Stimulated activated CD4-positive, alpha-beta T cell treated with anti-CD3 and anti-CD28 coated beads, Interleukin-12 subunit alpha, Interleukin-12 subunit beta, amount 100 ng/mL, for 4 hours (primary cell): ENCODE measurements around the gene RYR1.
"Not testable (repeated sequence)": the region's sequence is repeated elsewhere in the genome, so short reads cannot be mapped to it uniquely, and the experiment has no call there.

Source experiments
- DNase-seq: peaks from one replicate; pipeline ENCODE4 v3.0.0-alpha.2; 2020

RYR1 gene

GRCh38 chr19:38463365-38463764, 29.9 kb downstream of the RYR1 start:
- DNase-seq, result no peak

GRCh38 chr19:38464421-38465082, 31.1 kb downstream of the RYR1 start:
- no peak for DNase-seq

GRCh38 chr19:38466050-38466449, 32.6 kb downstream of the RYR1 start:
- no peak for DNase-seq

DNA sequence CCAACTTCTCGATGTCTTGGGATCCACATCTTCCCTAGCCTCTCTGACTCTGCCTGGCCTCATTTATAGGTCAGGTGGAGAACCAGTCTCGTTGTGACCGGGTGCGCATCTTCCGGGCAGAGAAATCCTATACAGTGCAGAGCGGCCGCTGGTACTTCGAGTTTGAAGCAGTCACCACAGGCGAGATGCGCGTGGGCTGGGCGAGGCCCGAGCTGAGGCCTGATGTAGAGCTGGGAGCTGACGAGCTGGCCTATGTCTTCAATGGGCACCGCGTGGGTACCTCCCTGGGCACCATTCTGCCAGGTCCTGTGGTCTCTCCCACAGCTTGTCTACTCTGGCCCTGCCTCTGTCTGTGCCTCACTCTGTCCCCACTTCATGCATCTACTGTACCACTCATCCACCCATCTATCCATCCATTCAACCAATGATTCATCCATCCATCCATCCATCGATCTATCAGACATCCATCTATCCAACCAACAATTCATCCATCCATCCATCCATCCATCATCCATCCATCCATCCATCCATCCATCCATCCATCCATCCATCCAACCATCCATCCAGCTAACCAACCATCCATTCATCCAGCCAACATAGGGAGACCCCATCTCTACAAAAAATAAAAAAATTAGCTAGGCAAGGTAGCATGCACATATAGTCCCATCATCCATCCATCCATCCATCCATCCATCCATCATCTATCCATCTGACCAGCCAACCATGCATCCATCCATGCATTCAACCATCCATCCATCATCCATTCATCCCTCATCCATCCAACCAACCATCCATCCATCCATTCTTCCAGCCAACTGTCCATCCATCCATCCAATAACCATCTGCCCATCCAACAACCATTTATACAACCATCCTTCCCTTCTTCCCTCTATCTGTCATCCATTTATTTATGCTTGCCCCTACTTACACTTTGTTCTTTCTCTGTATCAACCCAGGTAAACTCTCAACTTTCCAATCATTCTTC, 34.3 kb downstream of the RYR1 start:
- DNase-seq, result no peak

DNA sequence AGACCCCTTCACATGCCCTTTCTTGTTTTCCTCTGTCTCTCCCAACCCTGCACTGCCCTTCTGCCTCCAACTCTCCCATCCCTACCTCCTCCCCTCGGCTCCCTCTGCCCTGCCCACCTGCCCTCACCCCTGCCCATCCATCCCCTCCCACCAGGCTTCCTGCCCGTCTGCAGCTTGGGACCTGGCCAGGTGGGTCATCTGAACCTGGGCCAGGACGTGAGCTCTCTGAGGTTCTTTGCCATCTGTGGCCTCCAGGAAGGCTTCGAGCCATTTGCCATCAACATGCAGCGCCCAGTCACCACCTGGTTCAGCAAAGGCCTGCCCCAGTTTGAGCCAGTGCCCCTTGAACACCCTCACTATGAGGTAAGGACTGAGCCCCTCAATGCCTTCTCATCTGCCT, 35.7 kb downstream of the RYR1 start:
- DNase-seq, result no peak

- no peak for DNase-seq
Measured at GRCh38 chr19:38470788-38471480, 37.4 kb downstream of the RYR1 start.

DNA sequence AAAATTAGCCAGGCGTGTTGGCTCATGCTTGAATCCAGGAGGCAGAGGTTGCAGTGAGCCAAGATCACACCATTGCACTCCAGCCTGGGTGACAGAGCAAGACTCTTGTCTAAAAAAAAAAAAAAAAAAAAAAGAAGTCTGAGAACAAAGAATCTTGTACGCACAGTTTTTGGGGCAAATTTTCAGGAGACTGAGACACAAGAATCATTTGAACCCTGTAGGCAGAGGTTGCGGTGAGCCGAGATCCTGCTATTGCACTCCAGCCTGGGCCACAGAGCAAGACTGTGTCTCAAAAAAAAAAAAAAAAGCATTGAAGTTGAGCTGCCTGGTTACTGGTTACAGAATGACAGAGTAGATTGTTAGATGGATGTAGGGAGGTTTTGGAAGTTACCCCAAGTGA, 39.2 kb downstream of the RYR1 start:
- DNase-seq, result not testable (repeated sequence)

DNA sequence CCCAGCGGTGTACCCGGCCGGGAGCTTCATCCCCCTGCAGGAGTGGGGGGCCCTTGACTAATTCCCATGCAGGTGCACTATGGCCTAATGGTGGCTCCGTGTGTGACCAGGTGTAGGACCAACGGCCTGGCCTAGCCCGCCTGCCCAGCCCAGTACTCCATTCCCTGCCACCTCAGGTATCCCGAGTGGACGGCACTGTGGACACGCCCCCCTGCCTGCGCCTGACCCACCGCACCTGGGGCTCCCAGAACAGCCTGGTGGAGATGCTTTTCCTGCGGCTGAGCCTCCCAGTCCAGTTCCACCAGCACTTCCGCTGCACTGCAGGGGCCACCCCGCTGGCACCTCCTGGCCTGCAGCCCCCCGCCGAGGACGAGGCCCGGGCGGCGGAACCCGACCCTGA, 39.7 kb downstream of the RYR1 start:
- DNase-seq, result no peak

DNA sequence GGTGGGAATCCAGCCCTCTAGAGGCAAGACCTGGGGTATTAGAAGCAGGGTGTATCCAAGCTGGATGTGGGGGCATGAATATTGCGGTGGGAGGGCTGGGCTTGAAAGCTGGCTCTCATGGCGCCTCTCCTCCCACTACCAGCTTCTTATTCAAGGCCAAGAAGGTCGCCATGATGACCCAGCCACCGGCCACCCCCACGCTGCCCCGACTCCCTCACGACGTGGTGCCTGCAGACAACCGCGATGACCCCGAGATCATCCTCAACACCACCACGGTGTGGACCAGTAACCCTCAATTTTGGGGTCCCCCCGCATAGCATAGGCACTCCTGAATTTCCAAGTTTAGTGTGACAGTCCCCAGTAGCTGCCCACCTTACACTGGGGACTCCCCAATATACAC, 41.7 kb downstream of the RYR1 start:
- no peak for DNase-seq

- no peak for DNase-seq
Measured at GRCh38 chr19:38478273-38478971, 44.9 kb downstream of the RYR1 start.

- DNase-seq, result no peak
Measured at GRCh38 chr19:38482496-38482895, 49.0 kb downstream of the RYR1 start.

DNA sequence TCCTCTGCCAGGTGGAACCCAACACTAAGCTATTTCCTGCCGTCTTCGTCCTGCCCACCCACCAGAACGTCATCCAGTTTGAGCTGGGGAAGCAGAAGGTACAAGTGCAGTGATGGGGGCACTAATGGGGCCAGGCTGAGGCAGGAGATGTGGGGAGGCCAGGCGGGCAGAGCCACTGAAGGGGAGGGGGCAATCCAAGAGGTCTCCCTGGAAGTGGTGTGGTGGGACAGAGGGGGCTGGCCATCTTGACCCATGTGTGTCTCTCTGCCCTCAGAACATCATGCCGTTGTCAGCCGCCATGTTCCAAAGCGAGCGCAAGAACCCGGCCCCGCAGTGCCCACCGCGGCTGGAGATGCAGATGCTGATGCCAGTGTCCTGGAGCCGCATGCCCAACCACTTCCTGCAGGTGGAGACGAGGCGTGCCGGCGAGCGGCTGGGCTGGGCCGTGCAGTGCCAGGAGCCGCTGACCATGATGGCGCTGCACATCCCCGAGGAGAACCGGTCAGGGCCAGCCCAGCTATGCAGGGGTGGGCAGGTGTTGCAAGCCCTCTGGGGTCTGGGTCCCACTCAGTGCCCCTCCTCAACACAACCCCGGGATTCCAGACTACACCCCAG, 49.6 kb downstream of the RYR1 start:
- DNase-seq, result no peak

DNA sequence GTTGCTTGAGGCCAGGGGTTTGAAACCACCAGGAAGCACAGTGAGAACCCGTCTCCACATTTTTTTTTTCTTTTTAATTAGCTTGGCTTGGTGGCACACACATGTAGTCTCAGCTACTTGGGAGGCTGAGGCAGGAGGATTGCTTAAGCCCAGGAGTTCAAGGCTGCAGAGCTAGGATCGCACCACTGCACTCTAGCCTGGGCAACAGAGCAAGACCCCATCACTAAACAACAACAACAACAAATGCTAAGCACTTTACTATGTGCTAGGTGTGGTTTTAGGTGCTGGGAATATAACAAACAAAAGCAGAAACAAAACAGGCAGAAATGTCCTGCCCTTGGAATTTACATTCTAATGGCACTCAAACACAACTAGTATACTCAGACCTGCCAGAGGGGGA, 51.3 kb downstream of the RYR1 start:
- DNase-seq, result no peak

DNA sequence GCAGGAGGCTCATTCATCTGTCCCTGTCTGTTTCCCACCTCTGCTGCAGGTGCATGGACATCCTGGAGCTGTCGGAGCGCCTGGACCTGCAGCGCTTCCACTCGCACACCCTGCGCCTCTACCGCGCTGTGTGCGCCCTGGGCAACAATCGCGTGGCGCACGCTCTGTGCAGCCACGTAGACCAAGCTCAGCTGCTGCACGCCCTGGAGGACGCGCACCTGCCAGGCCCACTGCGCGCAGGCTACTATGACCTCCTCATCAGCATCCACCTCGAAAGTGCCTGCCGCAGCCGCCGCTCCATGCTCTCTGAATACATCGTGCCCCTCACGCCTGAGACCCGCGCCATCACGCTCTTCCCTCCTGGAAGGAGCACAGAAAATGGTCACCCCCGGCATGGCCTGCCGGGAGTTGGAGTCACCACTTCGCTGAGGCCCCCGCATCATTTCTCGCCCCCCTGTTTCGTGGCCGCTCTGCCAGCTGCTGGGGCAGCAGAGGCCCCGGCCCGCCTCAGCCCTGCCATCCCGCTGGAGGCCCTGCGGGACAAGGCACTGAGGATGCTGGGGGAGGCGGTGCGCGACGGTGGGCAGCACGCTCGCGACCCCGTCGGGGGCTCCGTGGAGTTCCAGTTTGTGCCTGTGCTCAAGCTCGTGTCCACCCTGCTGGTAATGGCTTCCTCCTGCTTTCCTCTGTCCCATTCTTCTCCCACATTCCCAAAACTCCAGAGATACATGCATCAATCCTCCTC, 52.2 kb downstream of the RYR1 start:
- DNase-seq, result no peak

GRCh38 chr19:38486731-38487336, 53.3 kb downstream of the RYR1 start:
- DNase-seq, result no peak

- no peak for DNase-seq
Measured at GRCh38 chr19:38488096-38488495, 54.6 kb downstream of the RYR1 start.

DNA sequence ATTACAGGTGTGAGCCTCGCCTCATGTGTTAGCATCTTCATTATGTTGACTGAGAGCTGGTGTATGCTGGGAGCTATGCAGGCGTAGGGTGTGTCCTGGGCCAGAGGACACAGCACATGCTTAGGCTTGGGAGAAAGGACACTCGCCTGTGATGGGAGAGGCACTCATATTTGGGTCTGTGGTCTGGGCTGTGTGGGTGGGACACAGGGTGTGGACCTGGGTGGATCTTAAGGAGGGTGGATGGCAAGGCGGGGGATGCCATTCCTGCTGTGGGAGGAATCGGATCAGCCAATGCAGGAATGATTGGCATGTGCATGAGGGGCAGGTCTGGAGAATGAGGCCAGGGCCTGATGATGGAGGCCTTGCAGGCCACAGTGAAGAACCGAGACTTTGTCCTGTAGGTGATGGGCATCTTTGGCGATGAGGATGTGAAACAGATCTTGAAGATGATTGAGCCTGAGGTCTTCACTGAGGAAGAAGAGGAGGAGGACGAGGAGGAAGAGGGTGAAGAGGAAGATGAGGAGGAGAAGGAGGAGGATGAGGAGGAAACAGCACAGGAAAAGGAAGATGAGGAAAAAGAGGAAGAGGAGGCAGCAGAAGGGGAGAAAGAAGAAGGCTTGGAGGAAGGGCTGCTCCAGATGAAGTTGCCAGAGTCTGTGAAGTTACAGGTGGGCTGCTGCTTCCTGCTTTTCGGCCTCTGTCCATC, 55.4 kb downstream of the RYR1 start:
- no peak for DNase-seq

DNA sequence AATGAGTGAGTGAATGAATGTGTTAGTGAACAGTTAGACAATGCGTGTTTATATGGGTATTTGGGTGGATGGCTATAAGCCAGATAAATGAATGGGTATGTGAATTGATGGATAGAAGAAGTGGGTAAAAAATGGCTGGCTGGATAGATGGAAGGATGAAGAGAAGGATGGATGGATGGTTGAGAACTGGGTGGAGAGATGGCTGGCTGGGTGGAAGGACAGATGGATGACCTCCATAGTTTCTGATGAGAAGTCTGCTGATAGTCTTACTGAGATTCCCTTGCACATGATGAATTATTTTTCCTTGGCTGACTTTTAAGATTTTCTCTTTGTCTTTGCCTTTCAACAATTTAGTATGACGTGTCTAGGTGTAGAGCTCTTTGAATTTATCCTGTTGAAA, 57.4 kb downstream of the RYR1 start:
- DNase-seq, result no peak

- DNase-seq, result no peak
Measured at GRCh38 chr19:38492181-38492813, 58.8 kb downstream of the RYR1 start.

DNA sequence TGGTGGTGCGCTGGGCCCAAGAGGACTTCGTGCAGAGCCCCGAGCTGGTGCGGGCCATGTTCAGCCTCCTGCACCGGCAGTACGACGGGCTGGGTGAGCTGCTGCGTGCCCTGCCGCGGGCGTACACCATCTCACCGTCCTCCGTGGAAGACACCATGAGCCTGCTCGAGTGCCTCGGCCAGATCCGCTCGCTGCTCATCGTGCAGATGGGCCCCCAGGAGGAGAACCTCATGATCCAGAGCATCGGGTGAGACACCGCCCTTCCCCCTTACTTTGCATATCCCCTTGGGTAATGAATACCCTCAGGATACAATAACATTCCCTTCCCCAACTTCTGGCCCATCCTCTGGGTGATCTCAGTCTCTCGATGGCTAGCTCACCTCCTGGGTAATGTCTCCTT, 60.9 kb downstream of the RYR1 start:
- no peak for DNase-seq
